GM21528 (cell line): Measurements from ENCODE around the gene PACS1.
"Not testable (repeated sequence)": the region's sequence is repeated elsewhere in the genome, so short reads cannot be mapped to it uniquely, and the experiment has no call there.

Experiments
- ATAC-seq: cut with Tn5 transposase; IDR thresholded peaks from one replicate; pipeline ENCODE4 v1.9.1; 2021; ENCODE audit warnings: mild to moderate bottlenecking, moderate library complexity; ENCODE audit not compliant: unreplicated experiment, low FRiP score

The PACS1 gene

GRCh38 chr11:66239998-66240780 lies 170.1 kb downstream of the PACS1 start:
- ATAC-seq: no peak

DNA sequence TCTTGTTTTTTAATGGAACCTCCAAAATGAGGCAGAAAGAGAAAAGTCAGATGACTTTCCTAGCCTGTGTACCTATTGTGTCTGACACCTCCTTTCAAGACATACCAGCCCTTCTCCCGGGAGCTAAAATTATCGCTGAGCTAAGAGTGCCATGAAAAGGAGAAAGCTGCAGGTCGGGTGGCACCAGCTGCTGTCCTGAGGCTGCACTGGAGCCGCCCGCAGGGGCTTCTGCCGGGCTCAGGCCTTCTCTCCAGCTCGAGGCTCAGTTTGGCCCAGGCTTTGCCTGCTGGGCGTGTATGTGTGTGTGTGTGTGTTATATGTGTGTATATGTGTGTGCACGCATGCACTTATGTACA lies 170.7 kb downstream of the PACS1 start:
- ATAC-seq: no peak

- no peak for ATAC-seq
Observed at GRCh38 chr11:66242095-66242765, 172.2 kb downstream of the PACS1 start.

DNA sequence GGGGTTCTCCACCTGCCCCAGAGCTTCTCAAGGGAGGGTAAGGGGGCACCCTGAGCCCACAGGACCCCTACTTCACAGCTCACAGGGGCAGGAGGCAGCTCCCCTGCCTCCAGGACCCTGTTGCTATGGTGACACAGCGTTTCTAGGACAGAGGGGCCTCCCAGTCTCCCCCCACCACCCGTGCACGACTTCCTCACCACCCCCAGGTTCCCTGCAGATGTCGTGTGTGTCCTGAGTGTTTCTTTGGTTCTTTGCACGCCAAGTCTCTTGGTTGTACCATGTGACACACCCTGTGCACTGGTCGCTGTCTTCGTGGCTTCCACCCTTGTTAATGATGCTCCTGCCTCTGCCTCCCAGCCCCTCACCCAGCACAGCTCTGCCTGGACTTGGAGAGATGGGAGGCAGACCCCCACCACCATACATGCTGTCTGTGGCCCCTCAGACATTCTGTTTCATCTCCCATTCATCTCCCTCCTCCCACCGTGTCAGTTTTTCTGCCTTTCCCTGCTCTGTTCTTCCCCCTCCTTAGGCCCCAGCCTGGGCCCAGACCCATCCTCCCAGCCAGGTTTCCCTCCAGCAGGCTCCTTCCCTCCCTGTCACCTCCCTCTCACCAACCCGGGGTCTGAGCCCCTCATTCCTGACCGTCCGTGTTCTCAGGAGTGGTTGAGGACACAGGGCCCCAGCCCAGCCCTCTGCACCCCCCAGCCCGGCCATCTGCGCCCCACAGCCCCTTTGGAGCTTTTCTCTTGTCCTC lies 173.9 kb downstream of the PACS1 start:
- ATAC-seq: no peak

- ATAC-seq: no peak
Observed at GRCh38 chr11:66247295-66247694, 177.2 kb downstream of the PACS1 start.

DNA sequence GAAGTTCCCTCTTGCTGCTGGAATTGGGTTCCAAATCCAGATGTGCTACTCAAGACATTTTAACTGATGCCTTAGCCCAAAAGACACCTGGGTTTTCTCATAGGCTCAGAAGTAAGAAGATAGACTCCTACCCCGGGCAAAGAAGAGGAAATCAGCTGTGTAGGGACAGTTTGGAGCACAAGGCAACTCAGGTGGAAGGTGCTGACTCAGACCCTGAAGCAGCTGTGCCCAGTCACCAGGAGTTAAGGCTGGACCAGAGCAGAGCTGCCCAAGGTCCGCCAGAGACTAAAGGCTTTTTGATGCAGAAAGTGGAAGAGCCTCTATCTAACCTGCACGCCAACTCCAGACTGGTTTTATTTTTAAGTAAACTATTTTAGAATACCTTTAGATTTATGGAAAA lies 177.7 kb downstream of the PACS1 start:
- no peak for ATAC-seq

DNA sequence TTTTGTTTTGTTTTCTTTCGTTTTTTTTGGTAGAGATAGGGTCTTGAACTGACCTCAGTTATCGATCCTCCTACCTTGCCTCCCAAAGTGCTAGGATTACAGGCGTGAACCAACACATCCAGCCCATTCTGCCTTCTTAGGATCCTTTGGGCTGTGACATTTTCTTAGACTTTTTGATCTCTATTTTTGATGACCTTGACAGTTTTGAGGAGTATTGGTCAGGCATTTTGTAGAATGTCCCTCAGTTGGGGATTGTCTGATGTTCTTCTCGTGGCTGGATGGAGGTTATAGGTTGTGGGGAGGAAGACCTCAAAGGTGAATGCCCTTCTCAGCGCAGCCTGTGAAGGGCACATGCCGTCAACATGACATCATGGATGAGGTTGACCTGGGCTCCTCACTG lies 178.8 kb downstream of the PACS1 start:
- no peak for ATAC-seq

DNA sequence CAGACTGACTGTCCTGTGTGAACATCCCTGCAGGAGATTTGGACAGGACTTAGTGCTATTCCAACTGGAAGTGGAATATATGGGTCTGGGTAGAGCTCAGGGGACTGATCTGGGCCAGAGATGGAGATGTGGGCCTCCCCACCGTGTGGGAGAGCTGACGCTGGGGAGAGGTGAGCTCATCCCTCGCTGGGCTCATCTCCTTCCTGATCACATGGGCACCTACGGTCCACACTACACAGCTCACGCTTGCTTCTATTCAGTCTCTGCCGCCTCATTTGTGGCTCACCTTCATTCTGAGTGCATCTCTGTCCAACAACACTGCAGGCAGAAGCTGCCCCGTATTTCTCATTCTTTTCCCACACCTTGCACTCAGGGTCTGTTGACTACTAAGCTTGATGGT lies 181.7 kb downstream of the PACS1 start:
- no peak for ATAC-seq

DNA sequence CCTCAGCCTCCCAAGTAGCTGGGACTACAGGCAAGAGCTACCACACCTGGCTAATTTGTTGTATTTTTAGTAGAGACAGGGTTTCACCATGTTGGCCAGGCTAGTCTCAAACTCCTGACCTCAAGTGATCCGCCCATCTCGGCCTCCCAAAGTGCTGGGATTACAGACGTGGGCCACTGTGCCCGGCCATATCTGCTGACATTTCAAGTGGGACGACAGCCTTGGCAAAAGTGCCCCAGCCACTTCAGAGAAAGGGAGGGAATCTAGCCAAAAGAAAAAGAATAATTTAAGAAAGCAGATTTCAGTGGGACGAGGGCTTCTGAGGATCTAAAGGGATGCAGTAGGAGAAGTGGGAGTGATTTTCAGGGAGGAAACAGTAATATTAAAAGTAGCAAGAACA lies 183.0 kb downstream of the PACS1 start:
- ATAC-seq: not testable (repeated sequence)

DNA sequence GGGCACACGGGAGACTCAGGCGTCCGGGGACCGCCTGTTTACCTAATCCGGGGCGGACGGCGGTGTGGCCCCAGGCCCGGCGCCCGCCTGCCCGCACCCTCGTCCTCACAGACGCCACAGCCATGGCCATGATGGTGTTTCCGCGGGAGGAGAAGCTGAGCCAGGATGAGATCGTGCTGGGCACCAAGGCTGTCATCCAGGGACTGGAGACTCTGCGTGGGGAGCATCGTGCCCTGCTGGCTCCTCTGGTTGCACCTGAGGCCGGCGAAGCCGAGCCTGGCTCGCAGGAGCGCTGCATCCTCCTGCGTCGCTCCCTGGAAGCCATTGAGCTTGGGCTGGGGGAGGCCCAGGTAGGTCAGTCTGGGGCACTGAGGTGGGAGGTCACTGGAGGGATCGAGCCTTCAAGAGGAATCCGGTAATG lies 188.4 kb downstream of the PACS1 start:
- ATAC-seq: no peak

DNA sequence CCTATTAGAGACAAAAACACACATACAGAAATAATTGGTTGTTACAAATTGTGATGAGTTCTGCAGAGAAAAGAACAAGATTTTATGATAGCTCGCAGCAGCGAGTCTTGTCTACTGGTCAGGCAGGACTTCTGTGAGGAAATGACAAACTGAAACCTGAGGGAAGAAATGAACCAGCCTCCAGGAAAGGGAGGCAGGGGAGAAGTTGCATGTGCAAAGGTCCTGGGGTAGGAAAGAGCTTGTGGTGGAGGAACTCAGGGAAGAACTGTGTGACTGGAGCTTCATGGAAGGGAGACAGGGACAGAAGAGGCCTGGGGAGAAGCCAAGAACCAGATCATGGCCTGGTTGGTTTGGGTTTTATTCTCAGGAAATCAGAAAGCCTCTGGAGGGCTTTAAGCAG lies 189.2 kb downstream of the PACS1 start:
- ATAC-seq: no peak

GRCh38 chr11:66259956-66260355 lies 189.9 kb downstream of the PACS1 start:
- ATAC-seq: no peak

DNA sequence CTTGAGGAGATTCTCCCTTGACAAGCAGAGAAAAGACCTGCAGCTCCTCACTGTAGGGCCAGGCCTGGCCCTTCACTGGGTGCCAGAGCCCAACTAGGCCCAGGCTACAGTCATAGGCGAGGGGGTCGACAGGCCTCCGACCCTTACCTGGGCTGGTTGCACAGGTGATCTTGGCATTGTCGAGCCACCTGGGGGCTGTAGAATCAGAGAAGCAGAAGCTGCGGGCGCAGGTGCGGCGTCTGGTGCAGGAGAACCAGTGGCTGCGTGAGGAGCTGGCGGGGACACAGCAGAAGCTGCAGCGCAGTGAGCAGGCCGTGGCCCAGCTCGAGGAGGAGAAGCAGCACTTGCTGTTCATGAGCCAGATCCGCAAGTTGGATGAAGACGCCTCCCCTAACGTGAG lies 191.5 kb downstream of the PACS1 start:
- ATAC-seq: no peak

DNA sequence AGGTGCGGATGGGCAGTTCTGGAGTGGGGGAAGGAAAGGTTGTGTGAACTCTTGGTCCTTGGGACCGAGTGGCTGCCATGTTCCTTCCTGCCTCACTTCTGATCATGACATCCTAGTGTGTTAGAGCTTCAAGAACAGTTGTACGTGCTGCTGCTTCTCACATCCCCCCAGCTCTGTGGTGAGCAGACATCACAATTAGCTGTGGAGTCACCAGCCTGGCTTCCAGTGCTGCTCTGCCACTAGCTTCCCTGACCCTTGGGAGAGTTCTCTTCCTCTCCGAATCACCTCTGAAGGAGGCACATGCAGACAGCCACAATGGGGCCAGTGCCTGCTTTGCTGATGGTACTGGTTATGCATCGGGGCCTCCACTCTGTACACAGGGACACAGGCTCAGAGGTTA lies 192.1 kb downstream of the PACS1 start:
- no peak for ATAC-seq

- ATAC-seq: no peak
Observed at GRCh38 chr11:66262696-66263095, 192.6 kb downstream of the PACS1 start.

GRCh38 chr11:66263231-66263630 lies 193.2 kb downstream of the PACS1 start:
- ATAC-seq: no peak

GRCh38 chr11:66263785-66264184 lies 193.7 kb downstream of the PACS1 start:
- no peak for ATAC-seq

- ATAC-seq: no peak
Observed at GRCh38 chr11:66264383-66264782, 194.3 kb downstream of the PACS1 start.

GRCh38 chr11:66264914-66265313 lies 194.8 kb downstream of the PACS1 start:
- ATAC-seq: no peak

GRCh38 chr11:66265531-66266377 lies 195.7 kb downstream of the PACS1 start:
- no peak for ATAC-seq
